Endothelial cell of umbilical vein (primary cell): ENCODE data around the gene VCP. TPM values are rescaled to one million over a fixed set of nuclear protein-coding genes. Genes with fewer than 3 reads are reported as not detected.

Experiments
- BruUV-seq: library from RNA; stranded (reverse); fragments of 400-500 nt; replicated peaks from 2 replicates; lab custom pipeline; 2021; lab: Mats Ljungman, UMichigan
- CTCF ChIA-PET: fragments of 300-600, 350-600 bp; sonication (Branson Sonifier 250); formaldehyde crosslinking; loops from one replicate; lab custom pipeline; 2021; ENCODE audit warnings: antibody characterized with exemption, inconsistent platforms; lab: Charles Lee
- POLR2A ChIA-PET: fragments of 300-600, 350-600 bp; sonication (Branson Sonifier 250); formaldehyde crosslinking; loops from one replicate; lab custom pipeline; 2021; ENCODE audit warnings: antibody characterized with exemption, inconsistent platforms; lab: Charles Lee
- DNase-seq: peaks from one replicate; pipeline ENCODE4 v3.0.0-alpha.2; 2011; ENCODE audit warnings: low read depth, low spot score
- FAIRE-seq: peaks from 2 replicates; lab custom pipeline; 2011; peaks lifted over from hg19 to GRCh38; lab: Jason Lieb, UNC
- H2AFZ ChIP-seq: 2 replicates; pipeline ENCODE4 v1.6.0; 2012; ENCODE audit warnings: low read depth, low read length, control low read depth, inconsistent platforms
- H3K27ac ChIP-seq: 2 replicates; pipeline ENCODE4 v1.5.1; 2011; ENCODE audit warnings: low read depth, mild to moderate bottlenecking, control low read depth, low read length, moderate library complexity; ENCODE audit not compliant: insufficient read depth
- H3K27me3 ChIP-seq, 2 experiments: 2 replicates each; pipeline versions ENCODE4 v1.6.0 to v1.6.1; 2011; ENCODE audit warnings: low read length in 2 of 2, mixed read lengths in 1 of 2; ENCODE audit not compliant: control insufficient read depth in 2 of 2, insufficient read depth in 2 of 2
- H3K36me3 ChIP-seq, 2 experiments: 2 replicates in 1 of 2; 3 replicates in 1 of 2; pipeline ENCODE4 v1.5.1; 2011; ENCODE audit warnings: low read length in 2 of 2, mild to moderate bottlenecking in 1 of 2, moderate library complexity in 1 of 2; ENCODE audit not compliant: control insufficient read depth in 2 of 2, insufficient read depth in 2 of 2; ENCODE audit errors: extremely low read depth in 1 of 2
- H3K4me1 ChIP-seq: 3 replicates; pipeline ENCODE4 v1.5.1; 2011; ENCODE audit warnings: mild to moderate bottlenecking, low read length; ENCODE audit not compliant: control insufficient read depth, insufficient read depth; ENCODE audit errors: extremely low read depth
- H3K4me2 ChIP-seq: 2 replicates; pipeline ENCODE4 v1.6.1; 2011; ENCODE audit warnings: low read length, control low read depth, mixed read lengths; ENCODE audit not compliant: insufficient read depth
- H3K4me3 ChIP-seq, 3 experiments: fragments of 200-600 bp in 1 of 3; sonication (generic), shearing (Covaris generic) in 1 of 3; replicated peaks in 1 of 3; 2 replicates each; pipeline ENCODE4 v1.5.1; 2011 to 2016; ENCODE audit warnings: control low read depth in 3 of 3, low read length in 3 of 3, mild to moderate bottlenecking in 2 of 3, inconsistent platforms in 1 of 3, low read depth in 1 of 3, moderate library complexity in 1 of 3; ENCODE audit not compliant: insufficient read depth in 1 of 3
- H3K79me2 ChIP-seq: 2 replicates; pipeline ENCODE4 v1.6.0; 2012; ENCODE audit warnings: low read length, inconsistent platforms; ENCODE audit not compliant: control insufficient read depth, insufficient read depth
- H3K9ac ChIP-seq: replicated peaks from 2 replicates; pipeline ENCODE3; 2011; ENCODE audit warnings: low read length, control low read depth; ENCODE audit not compliant: insufficient read depth; ENCODE audit errors: extremely low read depth
- H3K9me1 ChIP-seq: replicated peaks from 3 replicates; pipeline ENCODE4 v1.6.0; 2011; ENCODE audit warnings: mild to moderate bottlenecking, low read length; ENCODE audit not compliant: control insufficient read depth, insufficient read depth; ENCODE audit errors: extremely low read depth
- H3K9me3 ChIP-seq: replicated peaks from 2 replicates; pipeline ENCODE4 v1.5.1; 2012; ENCODE audit warnings: low read length, inconsistent platforms; ENCODE audit not compliant: control insufficient read depth, insufficient read depth
- H4K20me1 ChIP-seq: replicated peaks from 2 replicates; pipeline ENCODE3; 2011; ENCODE audit warnings: mild to moderate bottlenecking, low read length; ENCODE audit not compliant: control insufficient read depth, insufficient read depth; ENCODE audit errors: extremely low read depth
- CTCF ChIP-seq, 2 donors: IDR thresholded peaks; 1 replicate in 1 of 2; 2 replicates in 1 of 2; pipeline ENCODE4 v1.5.1; 2011; ENCODE audit warnings: low read length in 2 of 2, mild to moderate bottlenecking in 2 of 2, moderate library complexity in 2 of 2, control low read depth in 1 of 2, inconsistent platforms in 1 of 2, low read depth in 1 of 2; ENCODE audit not compliant: insufficient read depth in 1 of 2; ENCODE audit errors: extremely low read depth in 1 of 2
- FOS ChIP-seq: IDR thresholded peaks from 2 replicates; pipeline ENCODE4 v1.6.1; 2011; ENCODE audit warnings: mild to moderate bottlenecking, low read length, moderate library complexity, borderline replicate concordance; ENCODE audit not compliant: insufficient read depth
- MAX ChIP-seq: IDR thresholded peaks from 2 replicates; pipeline ENCODE4 v1.6.1; 2011; ENCODE audit not compliant: insufficient read depth, insufficient read length
- POLR2A ChIP-seq: IDR thresholded peaks from 2 replicates; pipeline ENCODE4 v1.6.1; 2012; ENCODE audit warnings: low read depth, mild to moderate bottlenecking, control low read depth, low read length
- dilution Hi-C: fragments of 300-500 bp; cut with MboI; formaldehyde crosslinking; loops from one replicate; pipeline ENCODE4 v1.15.0; 2019; ENCODE audit warnings: low sequenced_read_pairs; ENCODE audit not compliant: extremely low pct_ligation_motif_present
- intact Hi-C: fragments of 100-400 bp; cut with micrococcal nuclease; formaldehyde crosslinking; loops from one replicate; pipeline ENCODE4 v1.10.0; 2022
- polyA plus RNA-seq, 4 experiments: library from polyadenylated mRNA; depleted of rRNA in 3 of 4; stranded (reverse) in 3 of 4; unstranded in 1 of 4; fragments of >200 nt; gene quantifications; 2 replicates each; pipeline versions ENCODE4 v1.2.1 to v1.2.3, GENCODE V29; 2011 to 2012; ENCODE audit warnings: missing spikeins in 1 of 4
- total RNA-seq: library from RNA; stranded (reverse); gene quantifications from 2 replicates; pipeline ENCODE4 v1.2.3, GENCODE V29; 2021

VCP gene
- total and polyA plus RNA-seq, 2 donors (not counting 3 experiments of a cell fraction or from before 2014, with no cell fraction given): 349 to 493 TPM

GRCh38 chr9:35115680-35116538 lies 43.5 kb upstream of the VCP start, which contains the start of gene ATOSB:
TSS of gene ATOSB (minus strand) at chr9:35115862. CDS start at chr9:35108274, 7,588 bp downstream.
- no peak for TF ChIP-seq FOS
- TF ChIP-seq MAX: peak; percentile 48
- no peak for TF ChIP-seq CTCF (IDR thresholded peaks at IDR 0.05; ENCODE audit: extremely low read depth in 1 of 2, insufficient read depth in 1 of 2, low read depth in 1 of 2, low read length in 2 of 2)
- TF ChIP-seq POLR2A: peak; percentile 52
- Histone ChIP-seq H2AFZ (peak within 1 kb of the TSS; percentile 83), H3K4me1 (peaks cover 35% of the 10 kb centered on the region), H3K27ac (peak within 1 kb of the TSS; percentile 96), H4K20me1 (no peaks in the 10 kb centered on the region), H3K4me3 (peak within 1 kb of the TSS; percentile 37 to 76 (median 67)), H3K9me1 (no peaks in the 10 kb centered on the region), H3K9ac (peak within 1 kb of the TSS; percentile 94), H3K36me3 (no peaks in the 10 kb centered on the region), H3K9me3 (no peaks in the 10 kb centered on the region), H3K27me3 (no peaks in the 10 kb centered on the region), H3K79me2 (peaks cover 11% of the 10 kb centered on the region), H3K4me2 (peak within 1 kb of the TSS; percentile 90)
- CTCF ChIA-PET: interaction anchor here (0.6 to 4.6 kb wide), 21 partner anchors 11 to 495 kb away, joined by 3 to 109 read pairs (median 5); partner anchors contain the start of genes PIGO and UNC13B
- dilution Hi-C loops (no loop called here), intact Hi-C loops (loop anchor here (1.0 to 2.0 kb wide), 7 partner anchors 46 to 438 kb away; partner anchors contain the start of genes DNAJB5 and UNC13B)
- peak; percentile 99 for DNase-seq
- peak; percentile 97 for FAIRE-seq
- no TSS peak for BruUV-seq
- POLR2A ChIA-PET: interaction anchor here (0.7 to 1.3 kb wide), 5 partner anchors 13 to 281 kb away, joined by 3 to 6 read pairs (median 4); partner anchors contain the start of genes FANCG and UNC13B
